Measurements from ENCODE around the gene SPDYE8.
A peak's percentile ranks its signal among the peaks of the same experiment; 100 is the strongest.
"Not testable (repeated sequence)": the region's sequence is repeated elsewhere in the genome, so short reads cannot be mapped to it uniquely, and the experiment has no call there.

SPDYE8 gene

DNA sequence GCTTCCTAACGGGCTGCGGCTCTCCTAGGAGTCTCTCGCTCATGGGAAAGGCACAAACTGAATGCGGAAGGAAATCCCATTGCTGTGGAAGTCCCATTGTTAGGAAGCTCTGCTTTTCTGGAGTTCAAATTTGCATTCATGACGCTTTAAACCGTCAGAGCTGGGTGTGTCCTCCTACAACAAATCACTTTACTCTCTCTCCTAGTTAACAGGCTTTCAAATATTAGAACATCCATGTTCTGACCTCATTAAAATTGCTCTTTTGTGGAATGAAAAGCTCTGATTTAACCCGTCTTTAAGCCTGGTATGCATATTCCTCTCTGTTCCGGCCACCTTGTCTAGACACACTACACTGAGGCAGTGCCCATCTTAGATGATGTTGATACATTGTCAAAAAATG is at the start of gene SPDYE8:
Gene SPDYE8 (minus strand): TSS at position 101 of the 400 bp plus-strand sequence. CDS start 1,800 bp downstream, outside the sequence.
- not testable (repeated sequence) for DNase-seq

- not testable (repeated sequence) for DNase-seq
Measured at GRCh38 chr7:73057811-73058210, 28.2 kb upstream of the SPDYE8 start, which contains the start of gene SPDYE11. Gene SPDYE11 (minus strand): TSS chr7:73057911. CDS start chr7:73056111, 1,800 bp downstream.

GRCh38 chr7:73006491-73006890 is 23.1 kb downstream of the SPDYE8 start:
- not testable (repeated sequence) for DNase-seq

DNA sequence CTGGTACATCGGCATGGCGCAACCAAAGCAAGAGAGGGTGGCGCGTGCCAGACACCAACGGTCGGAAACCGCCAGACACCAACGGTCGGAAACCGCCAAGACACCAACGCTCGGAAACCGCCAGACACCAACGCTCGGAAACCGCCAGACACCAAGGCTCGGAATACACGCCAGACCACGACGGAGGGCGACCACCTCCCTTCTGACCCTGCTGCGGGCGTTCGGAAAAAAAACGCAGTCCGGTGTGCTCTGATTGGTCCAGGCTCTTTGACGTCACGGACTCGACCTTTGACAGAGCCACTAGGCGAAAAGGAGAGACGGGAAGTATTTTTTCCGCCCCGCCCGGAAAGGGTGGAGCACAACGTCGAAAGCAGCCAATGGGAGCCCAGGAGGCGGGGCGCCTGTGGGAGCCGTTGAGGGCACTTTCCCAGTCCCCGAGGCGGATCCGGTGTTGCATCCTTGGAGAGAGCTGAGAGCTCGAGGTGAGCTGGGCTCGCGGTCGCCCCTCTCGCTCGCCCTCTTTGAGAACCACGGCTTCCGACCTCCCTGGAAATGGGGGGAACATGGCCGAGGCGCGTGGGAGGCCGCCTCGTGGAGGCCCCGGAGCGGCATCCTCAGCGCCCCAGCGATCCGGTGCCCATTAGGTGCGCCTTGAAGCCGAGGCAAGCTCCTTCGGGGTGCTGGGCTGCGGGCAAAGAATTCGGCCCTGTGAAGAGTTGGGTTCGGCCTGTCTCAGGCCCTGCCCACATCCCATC is 23.7 kb downstream of the SPDYE8 start:
- DNase-seq, result peak; percentile 82 to 89

GRCh38 chr7:73005356-73005692 is 24.2 kb downstream of the SPDYE8 start:
- peak in 1 of 2 donors; percentile 69 for DNase-seq

GRCh38 chr7:72997887-72998468 is 31.6 kb downstream of the SPDYE8 start:
- not testable (repeated sequence) for DNase-seq

DNA sequence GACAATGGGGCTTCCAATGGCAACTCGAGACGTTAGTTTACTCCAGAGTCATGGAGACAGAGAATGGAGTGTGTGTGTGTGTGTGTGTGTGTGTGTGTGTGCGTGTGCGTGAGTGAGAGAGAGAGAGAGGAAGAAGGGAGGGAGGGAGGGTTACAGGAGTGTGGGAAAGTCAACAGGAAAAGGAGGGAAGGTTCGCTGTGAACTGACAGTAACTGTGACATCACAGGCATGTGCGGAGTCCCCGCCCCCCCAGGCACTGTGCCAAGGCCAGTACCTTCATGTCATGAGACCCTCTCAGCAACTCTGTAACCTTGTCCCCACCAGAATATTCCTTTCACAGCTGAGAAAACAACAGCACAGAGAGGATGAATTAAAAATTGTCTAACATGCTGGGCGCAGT is 32.1 kb downstream of the SPDYE8 start:
- not testable (repeated sequence) for DNase-seq

DNA sequence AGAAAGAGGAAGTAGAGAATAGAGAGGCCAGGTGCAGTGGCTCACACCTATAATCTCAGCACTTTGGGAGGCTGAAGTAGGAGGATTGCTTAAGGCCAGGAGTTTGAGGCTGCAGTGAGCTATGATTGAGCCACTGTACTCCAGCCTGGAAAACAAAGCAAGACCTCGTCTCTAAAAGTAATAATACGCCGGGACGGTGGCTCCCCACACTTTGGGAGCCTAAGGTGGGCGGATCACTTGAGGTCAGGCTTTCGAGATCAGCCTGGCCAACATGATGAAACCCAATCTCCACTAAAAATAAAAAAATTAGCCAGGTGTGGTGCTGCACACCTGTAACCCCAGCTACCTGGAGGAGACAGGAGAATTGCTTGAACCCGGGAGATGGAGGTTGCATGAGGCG is 34.1 kb downstream of the SPDYE8 start:
- DNase-seq, result not testable (repeated sequence)

DNA sequence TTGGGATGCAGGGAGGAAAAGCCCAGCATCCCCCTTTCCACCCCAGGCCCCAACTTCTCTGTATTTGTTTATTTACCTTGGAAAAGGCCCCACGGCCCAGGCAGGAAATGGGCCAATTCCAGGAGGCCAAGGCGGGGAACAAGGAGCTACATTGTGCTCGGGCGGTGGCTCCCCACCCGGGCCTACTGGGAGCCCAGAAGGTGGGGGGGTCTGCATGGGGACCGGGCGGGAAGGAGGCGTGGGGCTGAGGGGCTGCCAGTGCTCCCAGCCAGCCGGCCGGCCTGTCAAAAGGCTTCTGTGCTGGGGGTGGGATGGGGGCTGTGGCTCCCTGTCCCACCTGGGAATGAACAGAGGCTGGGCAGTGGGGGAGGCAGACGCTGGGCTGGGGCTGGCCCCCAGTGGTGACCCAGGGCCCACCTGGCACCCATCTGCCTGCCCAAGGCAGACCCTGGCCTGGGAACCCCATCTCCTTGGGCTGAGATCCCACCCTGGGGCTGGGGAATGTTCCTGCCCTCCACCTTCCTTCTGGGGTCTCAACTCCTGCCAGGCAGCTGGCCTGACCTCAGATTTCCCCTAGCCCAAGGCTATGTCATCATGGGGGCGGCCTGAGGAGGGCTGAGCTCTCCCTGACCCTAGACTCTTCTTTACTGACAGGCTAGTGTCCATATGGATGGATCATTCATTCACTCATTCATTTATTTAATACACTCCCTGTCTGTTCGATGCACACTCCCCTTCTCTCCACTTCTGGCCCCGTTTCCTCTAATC is 39.2 kb downstream of the SPDYE8 start:
- not testable (repeated sequence) for DNase-seq

- DNase-seq, result not testable (repeated sequence)
Measured at GRCh38 chr7:72982084-72982483, 47.5 kb downstream of the SPDYE8 start.

- not testable (repeated sequence) for DNase-seq
Measured at GRCh38 chr7:72980382-72980781, 49.2 kb downstream of the SPDYE8 start.

- DNase-seq, result not testable (repeated sequence)
Measured at GRCh38 chr7:72976434-72976833, 53.1 kb downstream of the SPDYE8 start.

DNA sequence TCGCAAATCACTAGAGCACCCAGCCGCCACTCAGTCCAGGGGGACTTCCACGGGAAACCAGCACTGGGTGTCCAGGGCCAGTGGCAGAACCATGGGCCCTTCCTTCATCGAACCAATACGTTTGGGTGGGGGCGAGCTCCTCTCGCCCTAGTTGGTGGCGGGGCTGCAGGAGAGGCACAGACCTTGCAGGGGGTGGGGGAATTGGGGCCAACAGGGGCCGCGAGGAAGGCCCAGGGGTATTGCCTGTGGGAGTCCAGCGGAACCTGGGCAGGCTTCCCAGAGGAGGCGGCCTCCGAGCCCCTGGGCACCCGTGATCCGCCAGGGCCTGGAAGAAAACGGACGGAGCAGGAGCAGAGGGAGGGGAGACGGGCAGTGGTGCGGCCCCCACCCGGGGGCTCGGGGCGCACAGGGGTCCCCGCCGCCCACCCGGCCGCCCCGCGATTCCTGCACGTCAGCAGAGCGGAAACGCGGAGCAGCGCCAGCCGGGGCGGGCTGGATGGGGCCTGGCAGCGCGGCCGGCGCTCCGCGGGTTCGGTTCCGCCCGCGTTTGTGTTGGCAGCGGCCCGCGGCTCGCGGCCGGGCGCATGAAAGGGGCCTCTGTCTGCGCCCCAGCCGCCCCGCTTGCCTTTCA is 53.8 kb downstream of the SPDYE8 start:
- DNase-seq, result not testable (repeated sequence)

DNA sequence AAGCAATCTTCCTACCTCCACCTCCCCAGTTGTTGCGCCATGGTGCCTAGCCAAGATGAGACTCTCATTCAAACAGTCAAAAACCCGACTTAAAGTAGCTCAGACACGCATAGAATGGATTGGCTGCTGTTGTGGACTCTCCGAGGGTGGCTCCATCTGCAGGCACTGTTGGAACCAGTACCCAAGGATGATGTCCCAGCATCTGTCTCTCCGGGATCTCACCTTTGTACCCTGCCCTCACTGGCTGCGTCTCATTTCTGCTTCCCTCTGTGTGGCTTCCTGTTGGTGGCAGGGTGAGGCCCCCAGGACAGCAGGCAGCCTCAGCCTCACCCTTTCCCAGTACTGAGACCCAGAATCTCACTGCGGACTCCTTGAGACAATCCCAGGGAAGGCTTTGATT is 54.8 kb downstream of the SPDYE8 start:
- DNase-seq, result not testable (repeated sequence)

- DNase-seq, result not testable (repeated sequence)
Measured at GRCh38 chr7:72971505-72971904, 58.1 kb downstream of the SPDYE8 start.

All from activated CD4-positive, alpha-beta T cell treated with anti-CD3 and anti-CD28 coated beads for 4 hours (primary cell).